GM21367 (cell line): ENCODE measurements around the gene ABHD16A.

Experiments
- ATAC-seq: cut with Tn5 transposase; IDR thresholded peaks from one replicate; pipeline ENCODE4 v1.9.1; 2021; ENCODE audit not compliant: unreplicated experiment

Gene ABHD16A

DNA sequence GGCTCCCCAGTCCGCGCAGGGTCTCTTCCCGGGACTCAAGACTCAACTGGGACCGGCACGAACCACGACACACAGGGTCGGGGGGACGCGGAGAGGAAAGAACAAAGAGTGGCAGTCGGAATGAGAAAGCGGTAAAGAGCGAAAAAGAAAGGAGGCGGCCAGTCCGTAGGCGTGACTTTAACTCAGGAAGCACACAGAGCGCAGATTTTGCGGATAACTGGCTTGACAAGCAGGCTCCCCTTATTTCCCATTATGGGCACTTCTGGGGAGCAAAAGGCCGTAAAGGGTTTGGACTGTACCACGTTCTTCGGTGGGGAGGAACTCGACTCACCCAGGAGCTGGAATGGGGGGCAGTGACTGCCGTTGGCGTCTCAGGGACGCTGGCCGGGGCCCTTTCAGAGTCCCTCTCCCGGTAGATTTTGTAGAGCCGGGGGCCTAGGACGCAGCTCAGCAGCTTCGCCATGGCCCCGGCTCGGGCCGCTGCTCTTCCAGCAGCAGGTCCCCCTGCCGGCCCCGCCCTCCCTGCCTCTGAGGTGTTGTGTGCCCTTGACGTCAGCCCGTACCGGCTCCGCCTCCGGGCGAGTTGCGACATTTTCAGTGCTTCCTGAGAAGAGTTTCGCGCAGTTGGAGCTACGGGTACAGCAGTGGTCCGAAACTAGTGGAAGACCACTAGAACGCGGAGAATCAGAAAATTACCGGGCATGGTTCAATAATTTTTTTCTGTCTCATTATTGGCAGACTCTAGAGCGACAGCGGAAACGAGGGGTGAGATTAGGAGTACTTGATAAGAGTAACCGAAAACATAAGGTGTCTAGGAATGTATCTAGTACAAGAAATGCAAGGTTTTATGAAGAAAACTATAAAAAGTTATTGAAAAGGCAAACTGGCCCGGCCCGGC is at the start of gene ABHD16A:
ABHD16A (minus strand) TSS at position 506 of the 898 bp plus-strand sequence; CDS start at position 463, 43 bp downstream.
- peak; percentile 70 for ATAC-seq

- ATAC-seq = no peak
Observed at GRCh38 chr6:31752739-31753319, 49.7 kb upstream of the ABHD16A start.

DNA sequence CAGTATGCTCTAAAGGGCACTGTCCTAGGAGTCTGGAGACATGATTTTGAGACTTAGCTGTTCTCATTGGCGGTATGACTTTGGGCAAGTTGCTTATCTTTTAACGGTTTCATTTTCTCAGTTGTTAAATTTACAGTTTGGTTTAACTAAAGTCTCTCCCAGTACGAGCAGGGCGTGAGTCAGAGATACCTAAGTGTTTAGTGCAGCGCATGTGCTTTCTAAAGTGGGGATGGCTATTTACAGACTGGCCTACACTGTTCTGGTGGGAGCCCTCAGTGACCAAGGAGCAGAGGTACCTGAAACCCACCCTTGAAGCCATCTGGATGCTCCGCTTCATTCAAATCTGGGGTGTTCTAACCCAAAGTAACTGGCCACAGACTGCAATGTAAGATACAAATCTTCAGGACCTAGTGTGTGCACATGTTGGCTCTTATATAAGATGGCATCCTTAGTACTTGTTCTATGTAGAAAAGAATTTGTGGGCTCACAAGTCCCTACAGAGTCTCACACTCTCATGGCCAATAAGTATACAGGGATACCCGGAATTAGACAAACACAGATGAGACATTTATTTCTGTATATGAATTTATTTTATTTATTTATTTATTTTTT is 47.4 kb upstream of the ABHD16A start:
- no peak for ATAC-seq

- ATAC-seq = no peak
Observed at GRCh38 chr6:31749301-31750036, 46.3 kb upstream of the ABHD16A start.

- no peak for ATAC-seq
Observed at GRCh38 chr6:31744422-31744821, 41.3 kb upstream of the ABHD16A start.

GRCh38 chr6:31742894-31743293 is 39.8 kb upstream of the ABHD16A start:
- ATAC-seq = no peak

DNA sequence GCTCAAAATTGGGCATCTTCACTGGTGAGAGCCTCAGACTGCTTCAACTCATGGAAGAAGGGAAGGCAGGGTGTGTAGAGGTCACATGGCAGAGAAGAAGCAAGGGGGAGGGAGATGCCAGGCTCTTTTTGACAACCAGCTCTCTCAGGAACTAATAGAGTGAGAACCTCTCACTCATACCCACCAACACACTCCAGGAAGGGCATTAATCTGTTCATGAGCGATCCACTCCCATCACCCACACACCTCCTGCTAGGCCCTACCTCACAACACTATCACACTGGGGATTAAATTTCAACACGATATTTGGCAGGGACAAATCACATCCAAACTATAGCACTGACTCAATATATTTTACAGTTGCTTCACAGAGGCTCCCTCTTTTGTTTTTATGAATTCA is 38.7 kb upstream of the ABHD16A start:
- no peak for ATAC-seq

DNA sequence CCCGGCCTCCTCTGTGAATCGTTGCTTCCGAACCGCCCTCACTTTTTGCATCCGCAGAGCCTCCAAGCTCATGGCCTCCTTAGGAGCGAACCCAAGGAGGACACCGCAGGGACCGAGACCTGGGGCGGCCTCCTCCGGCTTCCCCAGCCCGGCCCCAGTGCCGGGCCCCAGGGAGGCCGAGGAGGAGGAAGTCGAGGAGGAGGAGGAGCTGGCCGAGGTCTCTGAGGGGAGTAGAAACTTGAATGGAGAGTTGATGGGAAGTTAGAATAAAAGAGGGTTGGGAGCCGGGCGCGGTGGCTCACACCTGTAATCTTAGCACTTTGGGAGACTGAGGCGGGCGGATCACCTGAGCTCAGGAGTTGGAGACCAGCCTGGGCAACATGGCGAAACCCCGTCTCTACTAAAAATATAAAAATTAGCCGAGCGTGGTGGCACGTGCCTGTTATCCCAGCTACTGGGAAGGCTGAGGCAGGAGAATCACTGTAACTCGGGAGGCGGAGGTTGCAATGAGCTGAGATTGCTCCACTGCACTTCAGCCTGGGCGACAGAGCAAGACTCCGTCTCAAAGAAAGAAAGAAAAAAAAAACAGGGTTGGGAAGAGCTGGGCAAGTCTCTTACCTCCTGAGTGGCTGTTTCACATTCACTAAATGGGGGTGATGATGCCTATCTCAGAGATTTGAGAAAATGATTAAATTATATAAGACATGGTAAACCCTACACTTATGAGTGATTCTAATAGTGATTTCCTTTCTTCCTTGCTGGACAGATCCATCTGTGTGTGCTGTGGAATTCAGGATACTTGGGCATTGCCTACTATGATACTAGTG is 37.5 kb upstream of the ABHD16A start:
- no peak for ATAC-seq

GRCh38 chr6:31739639-31740396 is 36.7 kb upstream of the ABHD16A start, which contains the start of gene MSH5:
Gene MSH5, plus strand, starts transcription at chr6:31740005. Its CDS starts 462 bp downstream, at chr6:31740467.
- ATAC-seq = peak; percentile 50

- peak; percentile 24 for ATAC-seq
Observed at GRCh38 chr6:31737991-31738979, 35.2 kb upstream of the ABHD16A start.

GRCh38 chr6:31737315-31737990 is 34.3 kb upstream of the ABHD16A start:
- ATAC-seq = no peak

GRCh38 chr6:31736768-31737314 is 33.7 kb upstream of the ABHD16A start:
- ATAC-seq = no peak

DNA sequence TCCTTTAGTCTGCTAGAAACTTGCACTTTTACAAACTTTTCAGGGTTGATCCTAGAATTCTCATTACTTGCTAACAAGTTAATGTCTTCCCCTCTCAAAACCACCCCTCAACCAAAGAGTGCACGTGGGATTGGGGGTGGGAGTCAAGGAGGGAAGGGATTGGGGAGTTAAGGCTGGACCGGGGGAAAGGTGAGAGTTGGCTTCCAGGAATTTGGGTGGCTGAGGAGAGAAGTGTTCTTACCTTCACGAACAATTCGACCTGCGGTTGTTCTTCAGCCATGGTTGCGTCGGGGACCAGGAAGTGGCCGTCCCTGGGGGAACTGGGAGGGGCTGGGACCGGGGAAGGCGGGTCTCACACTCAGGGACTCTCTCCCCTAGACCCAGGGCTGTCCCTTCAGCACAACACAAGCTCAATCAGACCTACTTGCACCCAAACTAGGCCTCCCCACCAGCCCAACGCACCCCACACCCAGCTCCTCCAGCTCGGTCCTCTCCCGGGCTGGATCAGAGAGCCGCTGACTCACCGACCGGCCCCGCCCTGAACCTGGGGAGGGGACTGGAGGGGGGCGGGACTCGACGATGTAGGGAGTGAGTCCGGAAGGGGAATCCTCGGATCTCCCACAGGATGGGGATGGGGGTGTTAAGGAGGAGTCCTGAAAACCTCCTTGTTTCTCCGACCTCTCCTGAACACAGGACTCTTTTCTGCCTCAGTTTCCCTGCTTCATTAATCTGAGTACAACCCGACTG is 33.1 kb upstream of the ABHD16A start, which contains the start of gene CLIC1:
CLIC1 (minus strand) TSS at position 510 of the 747 bp plus-strand sequence; CDS start at position 280, 230 bp downstream.
- ATAC-seq = no peak

DNA sequence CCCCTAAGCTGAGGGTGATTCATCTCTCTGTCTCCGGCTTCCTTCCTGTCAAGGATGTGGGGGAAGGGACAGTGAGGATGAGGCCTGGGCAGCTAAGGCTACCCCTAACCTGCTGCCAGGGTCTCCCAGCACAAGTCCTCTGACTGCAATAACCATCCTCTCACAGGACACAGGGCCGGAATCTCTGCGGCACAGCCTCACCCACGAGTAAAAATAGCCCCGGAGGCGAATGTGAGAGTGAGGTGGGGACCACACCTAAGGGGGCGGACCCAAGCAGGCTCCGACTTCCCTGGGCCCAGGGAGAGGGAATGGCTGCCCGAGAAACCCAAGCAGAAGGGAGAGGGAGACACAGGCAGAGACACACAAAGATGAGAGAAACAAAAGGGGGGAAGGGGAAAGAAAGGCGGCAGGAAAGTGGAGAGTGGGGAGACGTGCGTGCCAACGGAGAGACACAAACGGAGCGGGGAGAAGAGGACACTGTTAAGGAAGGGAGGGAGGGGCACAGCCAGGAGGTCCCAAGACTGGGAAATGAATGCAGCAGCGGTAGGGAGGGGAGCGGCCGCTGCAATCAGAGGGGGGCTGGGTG is 31.8 kb upstream of the ABHD16A start:
- no peak for ATAC-seq

GRCh38 chr6:31734247-31734820 is 31.2 kb upstream of the ABHD16A start:
- no peak for ATAC-seq

DNA sequence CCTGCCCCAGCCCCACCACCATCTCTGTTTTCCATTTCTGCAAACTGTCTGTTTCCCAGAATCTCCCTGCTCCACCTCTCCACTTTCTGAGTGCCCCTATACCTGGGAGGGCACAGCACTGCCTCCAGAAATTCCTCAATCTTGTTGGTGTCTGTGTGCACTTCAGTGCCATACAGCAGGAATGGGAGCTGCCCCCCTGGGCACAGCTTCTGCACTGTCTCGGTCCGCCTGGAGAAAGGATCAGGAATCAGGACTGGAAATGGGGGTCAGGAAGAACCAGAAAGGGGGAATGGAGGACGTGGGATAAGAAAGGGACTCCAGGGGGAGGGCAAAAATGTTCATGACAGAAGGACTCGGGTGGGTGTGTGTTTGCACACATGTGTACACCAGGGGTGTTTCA is 30.6 kb upstream of the ABHD16A start:
- ATAC-seq = no peak
